ENCODE measurements around the gene TRAPPC12. TPM values are rescaled to one million over a fixed set of nuclear protein-coding genes. Genes with fewer than 3 reads are reported as not detected.
"Not testable (repeated sequence)": the region's sequence is repeated elsewhere in the genome, so short reads cannot be mapped to it uniquely, and the experiment has no call there.

The TRAPPC12 gene
- total RNA-seq, 1 donor from 2014 or later, result 173 TPM

DNA sequence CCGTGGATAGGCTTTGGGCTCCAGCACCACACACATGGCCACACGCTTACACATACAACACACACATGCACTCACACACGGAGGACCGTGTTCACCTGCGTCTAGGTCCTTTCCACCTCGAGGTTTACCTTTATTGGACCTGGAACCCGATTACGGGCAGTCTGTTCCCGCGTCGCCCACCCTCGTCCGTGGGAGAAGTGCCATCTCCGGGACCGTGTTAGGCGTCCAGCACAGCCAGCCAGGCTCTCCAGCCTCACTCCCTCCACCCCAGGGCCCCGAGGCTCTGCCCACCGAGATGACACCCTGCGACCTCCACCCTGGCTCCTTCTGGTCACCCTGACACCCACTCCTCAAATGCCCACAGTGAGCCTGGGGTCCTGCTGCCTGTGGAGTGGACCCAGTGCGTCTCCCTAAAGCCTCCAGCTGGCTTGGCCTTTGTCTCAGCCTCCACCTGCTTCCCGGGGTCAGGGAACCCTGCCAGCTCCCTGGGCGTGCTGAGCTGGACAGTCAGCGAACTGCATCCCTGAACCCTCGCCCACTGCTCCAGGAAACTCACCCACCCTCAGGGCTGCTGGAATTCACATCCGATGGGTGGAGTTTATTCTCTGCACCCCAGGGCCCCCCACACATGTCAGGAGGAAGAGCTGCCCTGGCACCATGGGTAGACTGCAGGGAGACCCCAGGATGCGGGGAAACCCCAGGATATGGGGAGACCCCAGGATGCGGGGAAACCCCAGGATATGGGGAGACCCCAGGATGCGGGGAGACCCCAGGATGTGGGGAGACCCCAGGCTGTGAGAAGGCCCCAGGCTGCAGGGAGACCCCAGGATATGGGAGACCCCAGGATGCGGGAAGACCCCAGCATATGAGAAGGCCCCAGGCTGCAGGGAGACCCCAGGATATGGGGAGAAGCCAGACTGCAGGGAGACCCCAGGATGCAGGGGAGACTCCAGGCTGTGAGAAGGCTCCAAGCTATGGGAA is 106.8 kb downstream of the TRAPPC12 start:
- no peak for DNase-seq (ENCODE audit: low spot score)

DNA sequence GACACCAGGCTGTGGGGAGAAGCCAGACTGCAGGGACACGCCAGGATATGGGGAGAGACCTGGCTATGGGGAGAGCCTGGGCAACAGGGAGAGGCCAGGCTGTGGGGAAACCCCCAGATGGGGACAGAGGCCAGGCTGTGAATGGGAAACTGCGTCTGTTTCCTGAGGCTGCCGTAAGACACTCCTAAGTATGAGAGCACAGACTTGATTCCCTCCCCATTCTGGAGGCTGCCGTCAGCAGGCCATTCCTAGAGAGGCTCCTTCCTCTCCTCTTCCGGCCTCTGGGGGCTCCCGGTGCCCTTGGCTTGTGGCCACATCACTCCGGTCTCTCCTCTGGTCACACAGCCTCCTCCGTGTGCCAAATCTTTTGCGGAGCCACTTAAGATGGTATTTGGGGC is 107.5 kb downstream of the TRAPPC12 start:
- DNase-seq (ENCODE audit: low spot score), result no peak

DNA sequence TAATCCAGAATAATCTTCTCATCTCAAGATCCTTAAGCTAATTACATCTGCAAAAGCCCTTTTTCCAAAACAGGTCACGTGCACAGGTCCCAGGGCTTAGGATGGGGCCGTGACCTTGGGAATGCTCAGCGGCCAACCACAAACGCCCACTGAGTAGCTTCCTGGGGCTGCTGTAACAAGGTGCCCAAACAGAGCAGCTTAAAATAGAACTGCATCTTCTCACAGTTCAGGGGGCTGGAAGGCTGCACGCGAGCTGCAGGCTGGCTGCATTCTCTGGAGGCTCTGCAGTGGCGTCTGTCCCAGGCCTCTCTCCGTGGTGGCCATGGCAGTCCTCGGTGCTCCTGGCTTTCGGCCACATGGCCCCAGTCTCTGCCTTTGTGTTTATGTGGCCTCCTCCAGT is 107.9 kb downstream of the TRAPPC12 start:
- DNase-seq (ENCODE audit: low spot score), result no peak

DNA sequence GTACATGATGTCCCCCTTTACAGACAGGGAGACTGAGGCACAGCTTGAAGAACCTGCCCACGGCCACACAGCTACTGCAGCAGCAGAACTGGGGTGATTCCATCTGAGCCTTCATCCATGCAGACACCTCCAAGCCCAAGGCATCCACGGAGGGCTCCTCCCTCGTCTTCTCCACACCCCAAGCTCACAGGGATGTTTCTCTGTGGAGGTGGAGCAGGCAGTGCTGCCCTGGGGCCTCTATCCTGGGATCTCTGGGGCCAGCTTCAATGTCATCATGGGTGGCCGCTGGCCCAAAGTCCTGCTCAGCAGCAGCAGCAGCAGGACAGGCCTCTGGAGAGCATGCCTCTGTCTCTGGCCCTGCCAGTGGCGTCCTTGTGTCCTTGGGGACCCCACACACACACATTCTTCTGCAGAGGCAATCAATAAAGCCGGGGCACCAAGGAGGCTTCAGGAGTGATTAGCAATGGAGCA is 108.6 kb downstream of the TRAPPC12 start:
- no peak for DNase-seq (ENCODE audit: low spot score)

DNA sequence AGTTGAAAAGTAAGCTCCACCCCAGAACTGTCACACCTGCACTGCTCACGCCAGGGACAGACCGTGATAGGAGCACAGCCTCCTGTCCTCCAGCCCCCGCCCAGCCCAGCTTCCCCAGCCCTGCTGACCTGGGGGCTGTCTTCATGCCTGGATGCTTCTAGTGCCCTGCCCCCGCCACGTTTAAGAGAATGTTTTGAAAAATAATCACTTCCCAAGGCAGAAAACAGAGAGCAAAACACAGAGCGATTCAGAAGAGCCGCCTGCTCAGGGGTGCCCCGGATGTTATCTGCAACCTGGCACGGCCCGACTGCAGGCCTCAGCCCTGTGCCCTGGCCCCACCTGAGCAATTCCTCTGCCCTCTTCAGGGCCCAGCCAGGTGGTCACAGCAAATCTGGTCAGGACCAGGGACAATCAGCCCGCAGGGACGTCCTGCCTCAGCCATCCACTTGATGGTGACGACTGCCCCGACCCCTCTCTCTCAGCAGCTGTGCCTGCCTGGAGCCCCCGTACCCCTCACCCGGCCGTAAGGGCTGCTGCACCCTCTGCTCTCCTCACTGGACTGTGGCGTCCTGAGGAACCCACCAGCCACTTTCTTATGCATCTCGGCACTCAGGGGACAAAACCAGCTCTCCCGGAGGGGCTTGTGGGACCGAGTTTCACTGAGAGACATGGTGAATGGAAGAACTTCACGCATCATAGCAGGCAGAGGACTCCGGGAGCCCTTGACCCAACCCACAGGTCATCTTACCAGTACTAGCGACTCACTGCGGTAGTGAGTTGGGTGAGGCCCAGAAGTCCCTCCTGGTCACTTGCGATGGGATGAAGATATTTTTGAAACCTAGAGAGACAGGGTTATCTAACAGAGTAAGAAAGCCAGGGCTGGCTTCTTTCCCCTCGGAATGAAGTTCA is 109.6 kb downstream of the TRAPPC12 start:
- no peak for DNase-seq (ENCODE audit: low spot score)

DNA sequence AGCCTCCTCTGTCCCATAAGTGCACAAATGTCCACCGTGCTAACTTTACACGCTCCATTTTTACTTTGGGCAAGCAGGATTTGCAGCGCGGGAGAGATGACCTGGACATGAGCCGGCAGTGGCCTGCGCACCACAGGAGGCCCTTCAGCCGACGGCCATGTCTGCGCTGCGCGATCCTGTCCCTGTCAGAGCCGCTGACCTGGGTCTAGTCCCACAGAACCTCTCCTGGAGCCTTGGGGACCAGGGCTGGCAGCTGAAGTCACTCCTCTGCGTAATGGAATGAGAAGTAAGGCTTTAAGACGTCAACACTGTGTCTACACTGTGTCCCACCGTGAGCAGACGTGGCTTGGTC is 110.2 kb downstream of the TRAPPC12 start:
- no peak for DNase-seq (ENCODE audit: low spot score)

DNA sequence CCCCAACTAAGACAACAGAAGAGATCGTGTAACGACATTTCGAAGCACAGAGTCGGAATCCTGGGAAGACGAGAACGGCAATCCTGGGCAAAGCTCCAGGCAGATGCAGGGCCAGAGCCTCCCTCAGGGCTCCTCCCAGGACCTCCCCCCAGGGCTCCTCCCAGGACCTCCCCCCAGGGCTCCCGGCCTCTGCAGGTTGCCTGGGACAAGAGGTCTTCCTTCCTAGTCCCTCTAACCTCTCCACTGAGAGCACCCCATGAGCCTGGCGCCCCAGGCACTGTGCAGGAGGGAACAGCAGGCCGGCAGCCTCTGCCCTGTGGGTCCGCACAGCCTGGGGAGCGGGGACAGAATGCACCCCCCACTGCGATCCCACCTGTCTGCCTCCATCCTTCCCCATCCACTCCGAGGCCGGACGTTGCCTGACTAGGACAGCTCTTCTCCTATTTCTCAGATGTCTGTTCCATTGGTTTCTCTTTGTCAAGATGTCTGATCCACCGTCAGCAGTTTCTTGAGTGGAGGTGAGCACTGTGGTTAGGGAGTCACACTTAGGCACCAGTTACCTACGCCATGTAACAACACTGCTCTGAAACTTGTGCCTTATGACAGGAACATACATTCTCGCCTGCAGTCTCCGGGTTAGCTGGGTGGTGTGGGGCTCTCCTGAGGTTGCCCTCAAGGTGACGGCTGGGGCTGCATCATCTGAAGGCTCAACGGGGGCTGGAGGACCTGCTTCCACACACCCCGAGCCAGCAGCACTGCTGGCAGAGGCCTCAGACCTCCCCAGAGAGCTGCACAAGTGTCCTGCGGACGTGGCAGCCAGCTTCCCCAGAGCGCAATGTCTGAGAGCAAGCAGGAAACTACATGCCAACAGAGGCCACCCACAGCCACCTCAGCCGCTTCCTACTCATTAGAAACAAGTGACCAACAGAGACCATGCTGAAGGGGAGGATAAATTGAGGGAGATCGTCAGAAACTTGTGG is 111.0 kb downstream of the TRAPPC12 start:
- no peak for DNase-seq (ENCODE audit: low spot score)

DNA sequence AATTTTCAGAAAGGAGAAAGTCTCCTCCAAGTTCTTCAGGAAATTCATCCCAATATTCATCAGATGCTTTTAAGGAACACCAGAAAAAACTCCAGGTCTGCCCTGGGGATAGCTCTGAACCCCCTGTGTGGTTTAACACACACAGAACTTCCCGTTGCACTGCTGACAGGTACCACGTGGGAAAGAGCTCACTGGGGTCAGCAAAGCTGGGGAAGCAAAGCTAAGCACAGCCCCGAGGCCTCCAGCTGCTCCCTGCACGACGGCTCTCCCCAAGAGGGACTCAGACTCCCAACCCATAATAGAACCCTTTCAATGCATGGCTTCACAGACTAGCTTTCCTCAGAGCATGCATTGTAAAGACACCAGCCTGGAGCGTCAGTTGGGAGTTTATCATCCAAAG is 111.8 kb downstream of the TRAPPC12 start:
- DNase-seq (ENCODE audit: low spot score), result no peak

DNA sequence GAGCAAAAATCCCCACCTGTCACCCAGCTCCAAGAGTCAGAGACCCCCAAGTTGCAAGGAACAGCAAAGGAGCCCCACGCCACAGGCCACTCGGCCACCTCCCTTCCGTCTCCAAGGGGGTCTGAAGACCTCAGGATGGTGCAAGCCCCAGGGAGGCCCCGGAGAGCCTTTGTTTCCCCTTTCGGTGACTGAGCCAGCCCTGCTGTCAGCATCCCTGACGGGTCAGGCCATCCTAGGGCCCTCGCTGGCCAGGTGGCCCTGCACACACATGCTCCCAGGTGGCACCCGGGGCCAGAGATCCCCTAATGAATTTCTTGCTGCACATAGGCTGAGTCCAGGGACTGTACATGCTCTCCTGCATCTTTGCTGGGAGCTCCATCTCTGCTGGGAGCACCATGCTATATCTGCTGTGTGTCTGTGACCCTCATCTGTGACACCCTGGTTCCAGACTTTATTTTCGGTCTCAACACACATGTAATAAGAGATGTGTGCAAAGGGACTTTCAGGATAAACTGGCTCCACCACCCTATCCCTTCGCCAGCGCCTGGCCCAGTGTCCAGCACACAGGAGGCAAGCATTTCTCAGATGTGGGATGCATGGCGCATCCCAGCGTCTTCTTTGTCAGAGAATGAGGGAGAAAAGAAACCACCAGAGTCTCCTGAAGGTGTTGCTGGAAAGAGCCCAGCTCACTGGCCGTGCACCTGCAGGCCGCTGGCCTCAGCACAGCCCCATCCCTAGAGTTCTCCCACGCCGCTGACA is 112.4 kb downstream of the TRAPPC12 start:
- DNase-seq (ENCODE audit: low spot score), result no peak

DNA sequence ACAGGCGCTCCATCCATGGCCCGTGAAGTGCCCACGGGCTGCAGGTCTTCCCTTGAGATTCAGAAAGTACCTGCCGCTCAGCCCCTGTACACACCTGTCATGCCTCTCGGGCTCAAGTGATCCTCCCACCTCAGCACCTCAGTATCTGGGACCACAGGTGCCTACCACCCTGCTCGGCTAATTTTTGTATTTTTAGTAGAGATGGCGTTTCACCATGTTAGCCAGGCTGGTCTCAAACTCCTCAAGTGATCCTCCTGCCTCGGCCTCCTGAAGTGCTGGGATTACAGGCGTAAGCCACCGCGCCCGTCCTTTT is 112.9 kb downstream of the TRAPPC12 start:
- not testable (repeated sequence) for DNase-seq (ENCODE audit: low spot score)

DNA sequence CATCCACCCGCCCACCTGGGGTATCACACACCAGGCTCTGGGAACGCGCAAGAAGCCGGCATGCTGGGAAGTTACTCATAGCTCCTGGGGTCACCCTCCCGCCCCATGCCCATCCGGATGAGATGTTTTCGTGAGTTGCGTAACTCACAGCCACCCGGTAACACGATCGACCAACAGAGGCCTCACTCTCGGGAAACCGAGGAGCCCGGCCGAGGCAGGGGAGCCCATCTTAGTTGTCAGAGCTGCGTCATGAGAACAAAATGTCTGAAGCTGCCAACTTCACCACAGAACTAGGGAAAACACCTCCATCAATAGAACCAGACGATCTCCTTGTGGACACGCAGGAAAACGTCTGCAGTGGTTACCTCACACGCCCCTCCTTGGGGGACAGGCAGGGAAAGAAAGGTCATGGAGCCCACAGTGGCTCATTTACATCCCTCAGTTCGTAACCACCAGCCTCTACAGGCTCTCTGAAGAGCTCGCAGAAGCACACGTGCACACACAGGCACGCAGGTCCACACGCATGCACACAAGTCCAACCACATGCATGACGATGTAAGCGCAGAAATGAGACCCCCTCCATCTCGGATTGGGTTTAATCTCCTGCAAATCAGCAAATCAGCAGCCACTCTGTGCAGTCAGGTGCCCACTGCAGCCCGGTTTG is 113.6 kb downstream of the TRAPPC12 start:
- DNase-seq (ENCODE audit: low spot score), result peak; percentile 62

DNA sequence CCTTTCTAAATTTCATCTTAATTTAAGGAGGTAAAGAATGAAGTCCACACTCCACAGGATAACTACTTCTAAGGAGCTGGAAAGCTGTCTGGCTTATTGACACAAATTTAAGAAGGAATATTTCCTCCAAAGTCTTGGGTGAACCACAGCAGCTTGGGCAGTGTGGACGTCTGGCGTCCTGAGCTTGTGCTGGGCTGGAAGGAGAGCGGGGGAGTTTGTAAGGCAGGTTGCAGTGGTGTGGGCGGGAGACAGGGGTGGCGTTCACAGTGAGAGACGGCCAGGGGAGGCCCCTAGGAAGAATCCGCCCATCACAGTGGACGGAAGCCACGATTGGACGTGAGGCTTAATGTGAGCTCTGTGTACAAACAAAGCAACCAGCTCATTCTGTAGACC is 114.1 kb downstream of the TRAPPC12 start:
- DNase-seq (ENCODE audit: low spot score), result peak; percentile 69

DNA sequence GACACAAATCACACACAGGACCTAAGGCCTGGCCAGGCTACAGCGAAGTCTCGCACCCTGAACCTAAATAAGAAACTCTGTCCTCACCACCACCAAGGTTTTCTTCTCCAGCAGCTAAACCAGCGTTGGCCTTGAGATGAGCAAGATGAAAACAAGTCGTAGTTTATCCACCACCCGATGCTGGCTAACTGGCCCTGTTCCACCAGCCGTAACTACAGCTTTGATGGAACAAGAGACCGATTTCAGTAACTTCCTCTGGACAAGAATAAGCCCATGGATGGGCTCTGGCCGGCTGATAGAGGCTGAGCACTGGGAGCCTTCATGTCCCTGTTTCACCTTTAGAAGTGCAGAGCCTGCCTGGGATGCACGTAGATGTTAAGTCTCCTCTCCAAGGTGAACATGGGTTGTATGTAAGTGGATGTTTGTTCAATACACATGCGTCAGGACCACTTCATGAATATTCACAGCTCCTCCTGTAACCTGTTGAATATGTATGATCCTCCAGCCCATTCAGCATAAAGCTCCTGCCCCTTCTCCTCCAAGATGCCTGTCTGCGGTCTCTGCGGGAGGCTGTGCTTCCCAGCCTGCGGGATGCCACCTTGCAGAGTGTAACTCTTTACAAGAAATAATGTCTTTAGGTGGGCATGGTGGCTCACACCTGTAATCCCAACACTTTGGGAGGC is 115.6 kb downstream of the TRAPPC12 start:
- no peak for DNase-seq (ENCODE audit: low spot score)

DNA sequence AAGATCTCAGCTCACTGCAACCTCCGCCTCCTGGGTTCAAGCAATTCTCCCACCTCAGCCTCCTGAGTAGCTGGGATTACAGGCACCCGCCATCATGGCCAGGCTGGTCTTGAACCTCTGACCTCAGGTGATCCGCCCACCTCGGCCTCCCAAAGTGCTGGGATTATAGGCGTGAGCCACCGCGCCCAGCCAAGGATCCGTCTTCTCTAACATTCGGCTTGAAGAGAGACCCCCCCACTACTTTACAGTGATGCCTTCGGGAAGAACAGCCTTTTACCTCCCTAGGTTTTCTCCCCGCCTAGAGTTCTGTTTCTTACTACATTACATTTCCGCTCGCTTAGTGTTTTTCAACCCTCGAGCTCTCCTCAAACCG is 117.2 kb downstream of the TRAPPC12 start:
- not testable (repeated sequence) for DNase-seq (ENCODE audit: low spot score)

DNA sequence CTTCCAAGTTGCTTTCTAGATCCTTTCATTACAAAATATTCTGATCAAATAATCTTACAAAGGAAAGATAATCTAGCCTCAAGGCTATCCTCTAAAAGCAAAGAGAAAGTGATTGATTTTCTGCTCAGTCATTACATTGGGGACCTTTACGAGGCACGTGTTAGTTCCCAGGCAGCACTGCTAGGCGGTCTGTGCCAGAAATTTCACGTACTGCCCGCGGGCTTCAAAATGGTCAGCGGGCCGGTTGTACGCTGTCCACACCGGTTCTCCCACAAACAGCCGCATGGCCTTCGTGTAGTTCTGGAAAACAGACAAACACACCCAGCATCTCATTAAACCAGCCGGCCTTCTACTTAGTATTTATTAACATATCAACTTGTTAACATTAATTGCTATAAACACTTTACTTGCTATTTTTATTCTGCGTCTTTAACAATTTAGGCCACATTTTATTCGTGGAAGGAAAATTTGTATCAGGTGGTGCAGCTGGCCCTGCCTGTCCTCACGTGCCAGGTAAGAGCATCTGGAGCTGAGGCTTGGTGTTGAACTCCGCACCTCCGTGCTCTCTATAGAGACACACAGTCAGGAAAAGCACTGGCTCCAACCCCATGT is 119.4 kb downstream of the TRAPPC12 start:
- DNase-seq (ENCODE audit: low spot score), result no peak

DNA sequence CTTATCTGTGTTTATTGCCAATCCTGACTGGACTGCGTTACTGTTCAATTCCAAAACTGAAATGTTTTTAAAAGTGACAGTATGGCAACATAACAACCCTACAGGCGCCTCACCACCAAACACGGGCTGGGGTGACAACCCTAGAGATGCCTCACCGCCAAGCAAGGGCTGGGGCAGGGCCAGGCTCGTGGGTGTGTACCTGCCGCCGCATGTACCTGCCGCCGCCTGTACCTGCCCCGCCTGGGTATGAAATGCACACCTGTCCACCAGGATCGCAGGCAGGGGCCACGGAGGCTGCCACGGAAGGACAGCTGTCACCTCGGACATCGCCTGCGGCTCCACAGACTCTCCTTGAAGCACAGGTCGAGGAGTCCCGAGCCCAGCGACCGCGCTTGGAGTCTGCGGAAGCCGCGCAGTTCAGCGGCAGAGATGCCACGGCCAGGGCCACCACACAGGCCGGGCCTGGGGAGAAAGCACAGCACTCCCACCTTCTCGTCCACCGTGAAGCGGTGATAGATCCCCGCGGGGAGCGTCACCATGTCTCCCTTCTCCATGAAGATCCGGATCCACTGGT is 120.9 kb downstream of the TRAPPC12 start:
- no peak for DNase-seq (ENCODE audit: low spot score)

DNA sequence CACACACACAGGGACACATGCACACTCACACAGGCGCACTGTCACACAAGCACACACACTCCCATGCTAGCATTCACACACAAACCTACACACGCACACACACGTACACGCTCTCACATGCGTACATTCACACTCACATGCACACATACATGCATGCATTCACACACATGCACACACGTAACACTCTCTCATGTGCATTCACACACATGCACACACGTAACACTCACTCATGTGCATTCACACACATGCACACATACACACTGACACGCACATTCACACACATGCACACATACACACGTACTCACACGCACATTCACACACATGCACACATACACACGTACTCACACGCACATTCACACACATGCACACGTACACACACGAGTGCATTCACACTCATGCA is 123.6 kb downstream of the TRAPPC12 start:
- DNase-seq (ENCODE audit: low spot score), result no peak

DNA sequence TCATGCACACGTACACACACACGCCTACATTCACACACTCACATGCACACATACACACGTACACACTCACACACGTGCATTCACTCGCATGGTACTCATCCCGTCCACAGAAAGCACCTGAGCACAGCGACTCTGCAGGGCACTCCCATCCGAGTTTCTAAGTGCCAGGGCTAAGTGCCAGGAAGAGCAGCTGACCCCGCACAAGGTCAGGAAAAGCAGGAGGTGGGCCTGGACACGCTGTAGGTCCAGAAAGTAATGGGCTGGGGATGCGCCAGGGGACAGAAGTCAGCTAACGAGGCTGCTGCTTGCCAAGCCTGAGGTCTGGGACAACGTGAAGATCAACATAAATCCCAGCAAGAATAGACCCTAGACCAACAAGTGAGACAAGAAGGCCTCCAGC is 124.0 kb downstream of the TRAPPC12 start:
- DNase-seq (ENCODE audit: low spot score), result no peak

DNA sequence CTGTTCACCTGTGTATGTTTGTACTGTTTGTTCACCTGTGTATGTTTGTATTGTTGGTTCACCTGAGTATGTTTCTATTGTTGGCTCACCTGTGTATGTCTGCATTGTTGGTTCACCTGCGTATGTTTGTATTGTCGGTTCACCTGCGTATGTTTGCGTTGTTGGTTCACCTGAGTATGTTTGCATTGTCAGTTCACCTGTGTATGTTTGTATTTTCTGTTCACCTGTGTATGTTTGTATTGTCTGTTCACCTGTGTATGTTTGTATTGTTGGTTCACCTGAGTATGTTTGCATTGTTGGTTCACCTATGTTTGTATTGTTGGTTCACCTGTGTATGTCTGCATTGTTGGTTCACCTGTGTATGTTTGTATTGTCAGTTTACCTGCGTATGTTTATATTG is 125.2 kb downstream of the TRAPPC12 start:
- DNase-seq (ENCODE audit: low spot score), result no peak
